Lower leg skin (tissue), 3 donors: ENCODE measurements around the gene SAT2.

Experiments
- CTCF ChIP-seq, 3 donors: fragments of 450-650 bp; IDR thresholded peaks; one replicate each; pipeline ENCODE4 v1.5.1; 2016; ENCODE audit warnings: antibody characterized with exemption in 3 of 3, mild to moderate bottlenecking in 3 of 3, moderate library complexity in 2 of 3
- POLR2A ChIP-seq, 2 donors: fragments of 450-650 bp; IDR thresholded peaks; one replicate each; pipeline ENCODE4 v1.6.1; 2016 to 2017; ENCODE audit warnings: antibody characterized with exemption in 2 of 2, mild to moderate bottlenecking in 1 of 2, moderate library complexity in 1 of 2

- no peak for TF ChIP-seq CTCF (IDR thresholded peaks at IDR 0.05)
- TF ChIP-seq POLR2A (IDR thresholded peaks at IDR 0.05): no peak
Observed at GRCh38 chr17:7612294-7612640, 15.4 kb downstream of the SAT2 start.
